Measurements from ENCODE around the gene CACNG4. TPM values are rescaled to one million over a fixed set of nuclear protein-coding genes. Genes with fewer than 3 reads are reported as not detected.

CACNG4 gene
- polyA plus RNA-seq, 2 of the 4 experiments (the other 2 are of a cell fraction), result 6.2 to 10.2 TPM

DNA sequence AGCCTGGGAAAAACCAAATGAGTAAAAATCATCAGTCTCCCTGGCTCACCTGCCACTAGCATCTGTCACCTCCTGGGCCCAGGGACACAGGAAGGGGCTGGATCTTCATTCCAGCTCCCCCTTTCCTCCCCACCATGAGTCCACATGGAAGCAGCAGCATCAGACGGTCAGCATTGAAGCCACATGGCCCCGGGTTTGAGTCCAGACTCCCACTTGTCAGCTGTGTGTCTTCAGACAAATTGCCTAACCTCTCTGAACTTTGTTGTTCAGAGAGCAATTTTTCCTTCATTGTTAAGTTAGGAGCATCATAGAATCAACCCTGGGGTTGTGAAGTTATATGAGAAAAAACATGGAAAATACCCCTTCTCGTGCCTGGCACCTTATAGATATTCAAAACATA, 10.7 kb downstream of the CACNG4 start:
- WGBS (ENCODE audit: missing lambda C conversion rate), result 48% methylated on average over 3 of the region's 3 CpGs
- no peak overlapping the region for H3K4me3 ChIP-seq
- no peak overlapping the region for H3K4me2 ChIP-seq
- no peak overlapping the region; a peak in 1 of 6 replicates for H3K27ac ChIP-seq
- POLR2A ChIA-PET, result no interaction called here
- CTCF ChIA-PET, result interaction anchor here (0.7 to 3.2 kb wide), 10 partner anchors 15 to 299 kb away, joined by 3 to 20 read pairs (median 4); no protein-coding TSS in a partner anchor
- peaks cover 8% of the 10 kb centered on the region for H3K4me1 ChIP-seq
- no peaks in the 10 kb centered on the region for H3K9me3 ChIP-seq
- no peak for DNase-seq (ENCODE audit: low read depth in 1 of 2, low spot score in 1 of 2)
- FAIRE-seq, result no peak
- ATAC-seq, result no peak
- peak; percentile 41; the same call in 1 of the 2 replicates for TF ChIP-seq KDM1A (IDR thresholded peaks at IDR 0.05; ENCODE audit: low read depth)
- TF ChIP-seq, protein P1, sequence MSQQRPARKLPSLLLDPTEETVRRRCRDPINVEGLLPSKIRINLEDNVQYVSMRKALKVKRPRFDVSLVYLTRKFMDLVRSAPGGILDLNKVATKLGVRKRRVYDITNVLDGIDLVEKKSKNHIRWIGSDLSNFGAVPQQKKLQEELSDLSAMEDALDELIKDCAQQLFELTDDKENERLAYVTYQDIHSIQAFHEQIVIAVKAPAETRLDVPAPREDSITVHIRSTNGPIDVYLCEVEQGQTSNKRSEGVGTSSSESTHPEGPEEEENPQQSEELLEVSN (IDR thresholded peaks at IDR 0.05; ENCODE audit: borderline replicate concordance, low read depth), result no peak
- TF ChIP-seq ZFP36 (IDR thresholded peaks at IDR 0.05; ENCODE audit: borderline replicate concordance, partially characterized antibody), result peak; percentile 29
- no peak for TF ChIP-seq CBX8 (IDR thresholded peaks at IDR 0.05)

DNA sequence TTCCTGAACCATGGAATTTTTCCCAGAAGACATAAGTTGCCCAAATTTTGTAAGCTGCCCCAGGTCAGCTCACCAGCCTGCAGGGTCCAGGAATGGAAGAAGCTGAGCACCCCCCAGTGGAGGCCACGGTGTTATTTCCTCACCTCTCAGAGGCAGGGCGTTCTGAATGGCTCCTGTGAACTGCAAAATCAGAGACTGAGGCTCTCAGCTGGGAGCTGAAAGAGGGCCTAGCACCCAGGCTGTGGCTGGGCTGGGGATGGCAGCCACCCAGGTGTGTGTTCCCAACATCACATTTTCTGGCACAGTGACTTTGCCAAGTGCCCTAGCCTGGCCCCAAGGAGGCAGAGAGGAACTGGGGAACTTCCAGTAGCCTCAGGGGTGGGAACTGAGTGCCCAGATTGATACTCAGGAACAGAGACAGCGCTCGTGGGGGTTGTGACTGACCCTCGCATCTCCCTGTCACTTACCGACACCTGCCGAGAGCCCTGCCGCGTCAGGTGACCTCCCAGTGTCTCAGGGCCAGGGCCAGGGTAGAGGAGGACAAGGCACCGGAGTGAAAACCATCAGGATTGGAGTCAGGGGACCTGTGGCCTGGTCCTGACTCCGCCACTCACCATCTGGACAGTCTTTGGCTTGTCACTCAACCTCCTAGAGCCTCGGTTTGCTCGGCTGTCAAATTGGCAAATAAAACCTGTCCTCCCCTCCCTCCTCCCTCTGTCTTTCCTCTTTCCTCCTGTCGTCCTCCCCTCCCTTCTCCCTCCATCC, 11.3 kb downstream of the CACNG4 start:
- peaks cover 14% of the 10 kb centered on the region for H3K4me1 ChIP-seq
- no peak overlapping the region for H3K4me3 ChIP-seq
- peak; percentile 60 to 70 for DNase-seq (ENCODE audit: low read depth in 1 of 2, low spot score in 1 of 2)
- ChIA-PET CTCF (interaction anchor here (0.7 to 3.2 kb wide), 10 partner anchors 15 to 300 kb away, joined by 3 to 20 read pairs (median 4); no protein-coding TSS in a partner anchor), POLR2A (no interaction called here)
- 60% methylated on average over 14 of the region's 14 CpGs for WGBS (ENCODE audit: missing lambda C conversion rate)
- no peak overlapping the region for H3K4me2 ChIP-seq
- no peak for FAIRE-seq
- peak; percentile 54 to 84; a peak in 5 of 6 replicates for ATAC-seq
- TF ChIP-seq SMC3 (IDR thresholded peaks at IDR 0.05) (peak; percentile 53), CHD4 (IDR thresholded peaks at IDR 0.05; ENCODE audit: borderline replicate concordance) (no peak), FOSL2 (IDR thresholded peaks at IDR 0.05) (no peak), FOSL2 (CRISPR knock-in tag; IDR thresholded peaks at IDR 0.05) (no peak), NFE2L2 (conservative IDR thresholded peaks at IDR 0.05; ENCODE audit: low read length) (no peak), EHF (CRISPR knock-in tag; IDR thresholded peaks at IDR 0.05) (no peak), MAFK (IDR thresholded peaks at IDR 0.05; ENCODE audit: partially characterized antibody) (no peak), ZC3H11A (IDR thresholded peaks at IDR 0.05) (no peak), ZFP36 (IDR thresholded peaks at IDR 0.05; ENCODE audit: borderline replicate concordance, partially characterized antibody) (no peak), ZSCAN20 (CRISPR knock-in tag; IDR thresholded peaks at IDR 0.05) (no peak), RFX5 (IDR thresholded peaks at IDR 0.05) (no peak), MAZ (IDR thresholded peaks at IDR 0.05; ENCODE audit: borderline replicate concordance, low read depth, low read length) (no peak), CEBPB (IDR thresholded peaks at IDR 0.05) (peak in 1 of 2 experiments; percentile 44; a peak in 1 of 4 replicates), EP300 (IDR thresholded peaks at IDR 0.05) (no peak), ESRRA (IDR thresholded peaks at IDR 0.05; ENCODE audit: borderline replicate concordance, low read length) (no peak), CHD2 (IDR thresholded peaks at IDR 0.05; ENCODE audit: low read length, partially characterized antibody) (no peak), HDAC2 (IDR thresholded peaks at IDR 0.05) (no peak), RAD21 (conservative IDR thresholded peaks at IDR 0.05 in 1 of 2, IDR thresholded peaks at IDR 0.05 in 1 of 2) (peak; percentile 68 to 82), POLR2AphosphoS2 (conservative IDR thresholded peaks at IDR 0.05; ENCODE audit: low read length) (no peak), EHMT2 (IDR thresholded peaks at IDR 0.05; ENCODE audit: low read depth) (no peak), KDM5A (IDR thresholded peaks at IDR 0.05) (no peak), CBX8 (IDR thresholded peaks at IDR 0.05) (no peak)
- TF ChIP-seq, protein P2, sequence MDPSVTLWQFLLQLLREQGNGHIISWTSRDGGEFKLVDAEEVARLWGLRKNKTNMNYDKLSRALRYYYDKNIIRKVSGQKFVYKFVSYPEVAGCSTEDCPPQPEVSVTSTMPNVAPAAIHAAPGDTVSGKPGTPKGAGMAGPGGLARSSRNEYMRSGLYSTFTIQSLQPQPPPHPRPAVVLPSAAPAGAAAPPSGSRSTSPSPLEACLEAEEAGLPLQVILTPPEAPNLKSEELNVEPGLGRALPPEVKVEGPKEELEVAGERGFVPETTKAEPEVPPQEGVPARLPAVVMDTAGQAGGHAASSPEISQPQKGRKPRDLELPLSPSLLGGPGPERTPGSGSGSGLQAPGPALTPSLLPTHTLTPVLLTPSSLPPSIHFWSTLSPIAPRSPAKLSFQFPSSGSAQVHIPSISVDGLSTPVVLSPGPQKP (IDR thresholded peaks at IDR 0.05; ENCODE audit: low read depth, low read length), result no peak
- TF ChIP-seq, protein P3, sequence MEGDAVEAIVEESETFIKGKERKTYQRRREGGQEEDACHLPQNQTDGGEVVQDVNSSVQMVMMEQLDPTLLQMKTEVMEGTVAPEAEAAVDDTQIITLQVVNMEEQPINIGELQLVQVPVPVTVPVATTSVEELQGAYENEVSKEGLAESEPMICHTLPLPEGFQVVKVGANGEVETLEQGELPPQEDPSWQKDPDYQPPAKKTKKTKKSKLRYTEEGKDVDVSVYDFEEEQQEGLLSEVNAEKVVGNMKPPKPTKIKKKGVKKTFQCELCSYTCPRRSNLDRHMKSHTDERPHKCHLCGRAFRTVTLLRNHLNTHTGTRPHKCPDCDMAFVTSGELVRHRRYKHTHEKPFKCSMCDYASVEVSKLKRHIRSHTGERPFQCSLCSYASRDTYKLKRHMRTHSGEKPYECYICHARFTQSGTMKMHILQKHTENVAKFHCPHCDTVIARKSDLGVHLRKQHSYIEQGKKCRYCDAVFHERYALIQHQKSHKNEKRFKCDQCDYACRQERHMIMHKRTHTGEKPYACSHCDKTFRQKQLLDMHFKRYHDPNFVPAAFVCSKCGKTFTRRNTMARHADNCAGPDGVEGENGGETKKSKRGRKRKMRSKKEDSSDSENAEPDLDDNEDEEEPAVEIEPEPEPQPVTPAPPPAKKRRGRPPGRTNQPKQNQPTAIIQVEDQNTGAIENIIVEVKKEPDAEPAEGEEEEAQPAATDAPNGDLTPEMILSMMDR (IDR thresholded peaks at IDR 0.05), result peak; percentile 53
- TF ChIP-seq, protein P4, sequence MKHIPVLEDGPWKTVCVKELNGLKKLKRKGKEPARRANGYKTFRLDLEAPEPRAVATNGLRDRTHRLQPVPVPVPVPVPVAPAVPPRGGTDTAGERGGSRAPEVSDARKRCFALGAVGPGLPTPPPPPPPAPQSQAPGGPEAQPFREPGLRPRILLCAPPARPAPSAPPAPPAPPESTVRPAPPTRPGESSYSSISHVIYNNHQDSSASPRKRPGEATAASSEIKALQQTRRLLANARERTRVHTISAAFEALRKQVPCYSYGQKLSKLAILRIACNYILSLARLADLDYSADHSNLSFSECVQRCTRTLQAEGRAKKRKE (CRISPR knock-in tag; IDR thresholded peaks at IDR 0.05; ENCODE audit: low read depth), result no peak
- H3K9me3 ChIP-seq, result no peaks in the 10 kb centered on the region
- peak overlapping the region in 1 of 2 experiments; percentile 34; a peak in 3 of 6 replicates for H3K27ac ChIP-seq

All from A549 (cell line).